Glutamatergic neuron (in vitro differentiated cells): Measurements from ENCODE around the gene ZFP57. TPM values are rescaled to one million over a fixed set of nuclear protein-coding genes. Genes with fewer than 3 reads are reported as not detected.

Experiments
- DNase-seq: peaks from one replicate; pipeline ENCODE4 v3.0.0; 2022
- H3K27ac Mint-ChIP-seq: one replicate; pipeline ENCODE4 v1.8.0; 2020; ENCODE audit warnings: mild to moderate bottlenecking, mixed read lengths, inconsistent platforms; ENCODE audit not compliant: unreplicated experiment
- H3K27me3 Mint-ChIP-seq: one replicate; pipeline ENCODE4 v1.8.0; 2020; ENCODE audit warnings: mild to moderate bottlenecking, moderate library complexity, mixed read lengths, inconsistent platforms; ENCODE audit not compliant: unreplicated experiment
- H3K36me3 Mint-ChIP-seq: one replicate; pipeline ENCODE4 v1.8.0; 2020; ENCODE audit warnings: mild to moderate bottlenecking, mixed read lengths, inconsistent platforms; ENCODE audit not compliant: unreplicated experiment
- H3K4me1 Mint-ChIP-seq: one replicate; pipeline ENCODE4 v1.8.0; 2020; ENCODE audit warnings: mild to moderate bottlenecking, low read depth, mixed read lengths, inconsistent platforms; ENCODE audit not compliant: unreplicated experiment
- H3K4me3 Mint-ChIP-seq: one replicate; pipeline ENCODE4 v1.8.0; 2020; ENCODE audit warnings: mild to moderate bottlenecking, mixed read lengths, inconsistent platforms; ENCODE audit not compliant: unreplicated experiment
- H3K9me3 Mint-ChIP-seq: one replicate; pipeline ENCODE4 v1.8.0; 2020; ENCODE audit warnings: mild to moderate bottlenecking, moderate library complexity, mixed read lengths, inconsistent platforms; ENCODE audit not compliant: unreplicated experiment
- total RNA-seq: library from RNA; stranded (reverse); fragmentation: NEBNext Ultra II Directional; extraction: Animal tissue kit (Norgen Biotek cat#: 25700); gene quantifications from one replicate; pipeline ENCODE4 v1.2.1, GENCODE V29; 2021; ENCODE audit not compliant: unreplicated experiment
- TF ChIP-seq, protein P1 (sequence below): fragments of 200-600 bp; sonication (generic); IDR thresholded peaks from one replicate; pipeline ENCODE4 v1.5.0; 2021; ENCODE audit not compliant: partially characterized antibody, unreplicated experiment

ZFP57 gene
- total RNA-seq, 1 donor from 2014 or later: not detected

DNA sequence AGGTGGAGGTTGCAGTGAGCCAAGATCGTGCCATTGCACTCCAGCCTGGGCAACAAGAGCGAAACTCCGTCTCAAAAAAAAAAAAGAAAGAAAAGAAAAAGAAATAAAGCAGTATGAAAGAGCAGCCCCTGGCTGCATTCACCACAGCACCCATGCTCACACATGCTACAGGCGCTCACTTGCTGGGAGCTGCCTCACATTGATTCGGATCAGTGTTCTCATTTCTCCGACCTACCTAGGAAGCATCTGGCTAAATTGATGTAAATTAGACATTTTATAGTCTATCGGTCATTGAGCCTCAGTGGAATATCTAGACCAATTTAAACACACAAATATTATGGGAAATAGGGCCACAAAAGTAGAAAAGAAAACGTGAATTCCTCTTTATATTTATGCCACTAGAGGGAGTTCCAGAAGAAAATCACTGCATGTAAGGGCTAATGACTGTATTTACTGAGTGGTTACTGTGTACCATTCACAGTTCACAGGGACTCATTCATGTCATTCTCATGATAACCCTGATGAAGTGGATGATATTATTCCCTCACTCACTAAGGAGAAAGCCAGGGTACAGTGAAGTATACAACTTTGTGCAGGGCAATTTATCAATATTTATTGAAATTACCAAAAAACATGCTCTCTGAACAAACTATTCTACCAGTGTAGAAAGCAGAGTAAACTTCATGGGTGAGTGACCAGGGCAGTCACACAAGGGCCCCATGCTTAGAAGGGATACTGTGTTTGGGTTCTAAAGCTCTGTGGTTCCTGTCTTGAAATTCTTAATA is 29.3 kb downstream of the ZFP57 start:
- no peak overlapping the region for H3K27ac Mint-ChIP-seq
- peaks cover 3% of the 10 kb centered on the region for H3K9me3 Mint-ChIP-seq
- no peak for DNase-seq
- no peak overlapping the region for H3K4me3 Mint-ChIP-seq
- no peaks in the 10 kb centered on the region for H3K27me3 Mint-ChIP-seq
- TF ChIP-seq, protein P1, sequence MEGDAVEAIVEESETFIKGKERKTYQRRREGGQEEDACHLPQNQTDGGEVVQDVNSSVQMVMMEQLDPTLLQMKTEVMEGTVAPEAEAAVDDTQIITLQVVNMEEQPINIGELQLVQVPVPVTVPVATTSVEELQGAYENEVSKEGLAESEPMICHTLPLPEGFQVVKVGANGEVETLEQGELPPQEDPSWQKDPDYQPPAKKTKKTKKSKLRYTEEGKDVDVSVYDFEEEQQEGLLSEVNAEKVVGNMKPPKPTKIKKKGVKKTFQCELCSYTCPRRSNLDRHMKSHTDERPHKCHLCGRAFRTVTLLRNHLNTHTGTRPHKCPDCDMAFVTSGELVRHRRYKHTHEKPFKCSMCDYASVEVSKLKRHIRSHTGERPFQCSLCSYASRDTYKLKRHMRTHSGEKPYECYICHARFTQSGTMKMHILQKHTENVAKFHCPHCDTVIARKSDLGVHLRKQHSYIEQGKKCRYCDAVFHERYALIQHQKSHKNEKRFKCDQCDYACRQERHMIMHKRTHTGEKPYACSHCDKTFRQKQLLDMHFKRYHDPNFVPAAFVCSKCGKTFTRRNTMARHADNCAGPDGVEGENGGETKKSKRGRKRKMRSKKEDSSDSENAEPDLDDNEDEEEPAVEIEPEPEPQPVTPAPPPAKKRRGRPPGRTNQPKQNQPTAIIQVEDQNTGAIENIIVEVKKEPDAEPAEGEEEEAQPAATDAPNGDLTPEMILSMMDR: peak; percentile 82
- no peaks in the 10 kb centered on the region for H3K4me1 Mint-ChIP-seq
- no peaks in the 10 kb centered on the region for H3K36me3 Mint-ChIP-seq

DNA sequence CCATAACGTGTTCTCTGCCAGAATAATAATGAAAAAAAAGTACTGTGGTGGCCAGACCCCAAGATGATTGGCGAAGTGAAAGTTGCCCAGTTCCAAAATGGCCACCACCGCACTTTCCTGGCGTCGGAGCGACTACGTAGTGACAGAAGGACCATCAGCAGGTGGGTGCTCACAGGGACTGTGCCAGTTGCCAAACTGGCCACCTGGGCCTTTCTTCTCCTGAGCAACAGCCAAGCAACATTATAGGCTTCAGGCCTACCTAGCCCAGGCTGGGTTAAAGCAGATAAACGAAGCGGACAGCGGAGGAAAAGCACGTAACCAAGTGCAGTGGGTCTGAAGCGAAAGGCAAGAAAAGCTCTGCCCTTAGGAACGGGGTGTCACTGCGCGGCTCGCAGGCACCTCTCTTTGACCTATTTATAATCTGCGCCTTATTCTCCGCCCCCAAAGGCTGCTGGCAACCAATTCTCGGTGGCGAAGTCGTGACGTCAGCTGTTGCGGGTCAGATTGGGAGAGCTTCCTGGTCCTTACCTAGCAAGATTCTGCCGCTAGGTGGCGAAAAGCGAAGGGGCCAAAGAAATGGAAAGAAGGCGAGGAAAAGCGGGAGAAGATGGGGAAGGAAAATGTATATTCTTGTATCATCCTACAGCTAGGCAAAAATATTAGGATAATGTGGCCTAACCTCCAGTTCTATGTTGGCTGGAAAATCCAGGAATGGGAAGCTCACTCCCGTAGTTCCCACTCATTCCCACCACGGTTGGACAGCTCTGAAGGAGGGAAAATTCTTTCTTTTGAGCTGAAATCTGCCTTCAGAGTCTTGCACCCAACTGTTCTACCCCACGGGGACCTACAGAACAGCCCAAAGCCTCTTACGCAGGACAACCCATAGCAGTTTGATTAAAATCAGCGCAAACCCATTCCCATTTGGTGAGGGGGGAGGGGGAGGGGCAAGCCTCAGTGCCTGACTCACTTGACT is 31.0 kb downstream of the ZFP57 start:
- Mint-ChIP-seq H3K27ac (peak overlapping the region; percentile 85), H3K4me1 (no peaks in the 10 kb centered on the region), H3K36me3 (no peaks in the 10 kb centered on the region), H3K27me3 (peaks cover 1% of the 10 kb centered on the region), H3K9me3 (peaks cover 3% of the 10 kb centered on the region), H3K4me3 (peak overlapping the region; percentile 86)
- DNase-seq: peak; percentile 98
- TF ChIP-seq, protein P1: peak; percentile 84

DNA sequence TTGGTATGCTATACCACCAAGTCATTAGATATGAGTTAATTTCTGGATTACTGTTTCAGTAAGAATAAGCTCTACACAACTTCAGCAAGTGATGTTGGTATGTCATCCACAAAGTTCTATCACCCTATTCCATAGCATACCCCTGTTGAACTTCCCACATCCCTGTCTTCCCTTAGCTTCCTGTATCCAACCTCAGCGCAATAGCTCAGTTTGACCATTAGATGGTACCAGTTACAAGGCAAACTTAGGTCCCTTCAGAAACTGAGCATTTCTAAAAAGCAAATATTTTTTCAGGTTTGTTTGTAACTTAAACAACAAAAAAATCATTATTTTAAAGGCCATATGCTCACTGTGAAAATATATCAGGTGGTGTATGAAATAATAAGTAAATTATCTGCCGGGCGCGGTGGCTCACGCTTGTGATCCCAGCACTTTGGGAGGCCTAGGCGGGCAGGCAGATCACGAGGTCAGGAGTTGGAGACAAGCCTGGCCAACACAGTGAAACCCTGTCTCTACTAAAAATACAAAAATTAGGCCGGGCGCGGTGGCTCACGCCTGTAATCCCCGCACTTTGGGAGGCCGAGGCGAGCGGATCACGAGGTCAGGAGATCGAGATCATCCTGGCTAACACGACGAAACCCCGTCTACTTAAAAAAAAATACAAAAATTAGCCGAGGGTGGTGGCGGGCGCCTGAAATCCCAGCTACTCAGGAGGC is 32.9 kb downstream of the ZFP57 start:
- no peak for DNase-seq
- TF ChIP-seq, protein P1: peak; percentile 34

DNA sequence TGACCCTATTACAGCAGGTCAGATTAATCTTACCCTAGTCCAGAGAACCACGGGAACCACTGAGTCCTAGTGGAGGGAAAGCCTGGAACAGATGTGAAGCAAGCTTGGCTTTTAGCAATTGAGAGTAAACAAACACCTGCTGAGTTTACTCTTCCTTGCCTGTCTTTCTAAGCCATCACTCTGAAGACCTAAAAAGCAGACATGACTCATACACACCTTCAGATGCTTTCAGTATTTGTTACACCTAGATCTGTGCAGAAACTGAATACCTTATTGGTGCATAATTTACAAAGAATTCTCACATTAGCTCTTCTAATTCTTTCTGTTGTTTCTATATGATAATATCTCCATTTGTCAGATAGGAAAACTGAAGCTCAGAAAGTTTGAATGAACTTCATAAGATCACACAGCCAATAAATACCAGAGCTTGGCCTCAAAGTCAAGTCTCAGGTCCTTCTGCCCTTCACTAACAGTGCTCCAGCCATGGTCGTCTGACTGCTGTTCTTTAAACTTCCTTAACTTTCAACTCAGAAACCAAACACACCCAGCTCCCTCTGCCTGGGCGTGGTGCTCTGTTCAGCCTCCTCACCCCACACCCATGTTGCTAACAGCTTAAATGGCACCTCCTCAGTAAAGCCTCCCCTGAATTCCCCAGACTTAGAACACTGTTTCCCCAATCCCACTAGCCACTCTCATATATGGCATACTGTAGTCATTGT is 39.4 kb downstream of the ZFP57 start:
- no peaks in the 10 kb centered on the region for H3K36me3 Mint-ChIP-seq
- no peak overlapping the region for H3K27ac Mint-ChIP-seq
- peaks cover 4% of the 10 kb centered on the region for H3K4me1 Mint-ChIP-seq
- H3K4me3 Mint-ChIP-seq: no peak overlapping the region
- H3K27me3 Mint-ChIP-seq: peaks cover 8% of the 10 kb centered on the region
- TF ChIP-seq, protein P1: no peak
- no peak for DNase-seq
- peaks cover 3% of the 10 kb centered on the region for H3K9me3 Mint-ChIP-seq

More for the DNA sequence above, 32.9 kb downstream of the ZFP57 start:
- no peaks in the 10 kb centered on the region for H3K4me1 Mint-ChIP-seq
- no peak overlapping the region for H3K4me3 Mint-ChIP-seq
- H3K36me3 Mint-ChIP-seq: no peaks in the 10 kb centered on the region
- peaks cover 1% of the 10 kb centered on the region for H3K27me3 Mint-ChIP-seq
- H3K27ac Mint-ChIP-seq: no peak overlapping the region
- no peaks in the 10 kb centered on the region for H3K9me3 Mint-ChIP-seq
